GM19455 (cell line): ENCODE measurements around the gene TEX19.

Experiments
- ATAC-seq: cut with Tn5 transposase; IDR thresholded peaks from one replicate; pipeline ENCODE4 v1.9.1; 2021; ENCODE audit not compliant: unreplicated experiment

Gene TEX19

DNA sequence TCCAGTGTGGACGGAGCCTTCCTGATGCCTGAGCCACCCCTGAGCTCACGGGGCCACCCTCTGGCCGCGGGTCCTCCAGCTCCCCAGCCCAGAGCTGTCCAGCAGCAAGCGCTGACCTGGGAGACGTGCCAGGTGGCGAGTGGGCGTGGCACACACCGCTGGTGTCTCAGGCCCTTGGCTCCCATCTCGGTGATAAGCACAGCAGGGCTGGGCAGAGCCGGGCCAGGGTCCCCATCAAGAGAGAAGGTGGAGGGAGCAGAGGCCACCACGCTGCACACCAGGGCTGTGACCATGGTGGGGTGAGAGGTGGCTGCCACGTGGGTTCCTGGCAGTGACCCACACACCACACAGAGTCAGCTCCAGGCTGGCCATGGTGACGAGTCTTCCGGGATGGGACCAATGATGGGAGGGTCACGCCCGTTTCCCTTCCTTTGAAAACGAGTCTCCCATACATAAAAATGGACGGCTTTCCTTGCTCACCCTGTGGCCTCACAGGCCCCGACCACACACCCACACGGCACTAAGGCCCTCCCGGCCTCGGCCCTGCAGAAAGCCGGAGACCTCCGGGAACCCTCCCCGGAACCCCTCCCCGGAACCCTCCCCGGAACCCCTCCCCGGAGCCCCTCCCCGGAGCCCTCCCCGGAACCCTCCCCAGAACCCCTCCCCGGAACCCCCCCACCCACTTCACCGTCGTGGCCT, 29.3 kb downstream of the TEX19 start:
- no peak for ATAC-seq

DNA sequence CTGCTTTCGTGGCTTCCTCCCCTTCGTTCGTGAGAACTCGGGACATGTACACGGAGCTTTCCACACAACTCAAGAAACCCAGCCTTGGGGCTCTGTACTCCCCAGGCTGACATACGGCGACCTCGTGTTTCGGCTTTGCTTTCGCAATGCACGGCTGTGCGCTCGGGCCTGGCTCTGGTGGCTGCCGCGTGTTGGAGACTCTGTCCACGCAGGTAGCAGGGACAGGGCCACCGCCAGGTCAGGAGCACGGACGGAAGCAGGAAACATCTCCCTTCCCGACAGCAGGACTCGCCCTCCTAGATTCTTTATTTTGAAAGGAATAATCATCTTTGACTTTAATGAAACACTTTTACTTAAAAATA, 29.9 kb downstream of the TEX19 start:
- ATAC-seq: no peak

DNA sequence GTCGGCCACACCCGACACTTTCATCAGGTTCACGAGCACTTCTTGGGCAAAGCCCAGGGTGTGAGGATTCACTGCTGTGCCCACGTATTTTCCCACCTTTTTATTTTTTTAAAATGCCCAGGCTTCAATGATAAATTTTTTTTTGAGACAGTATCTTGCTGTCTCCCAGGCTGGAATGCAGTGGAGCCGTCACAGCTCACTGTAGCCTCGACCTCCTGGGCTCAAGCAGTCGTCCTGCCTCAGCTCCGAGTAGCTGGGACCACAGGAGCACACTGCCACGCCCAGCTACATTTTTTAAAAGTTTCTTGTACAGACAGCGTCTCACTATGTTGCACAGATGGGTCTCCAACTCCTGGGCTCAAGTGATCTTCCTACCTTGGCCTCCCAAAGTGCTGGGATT, 30.3 kb downstream of the TEX19 start:
- ATAC-seq: no peak

DNA sequence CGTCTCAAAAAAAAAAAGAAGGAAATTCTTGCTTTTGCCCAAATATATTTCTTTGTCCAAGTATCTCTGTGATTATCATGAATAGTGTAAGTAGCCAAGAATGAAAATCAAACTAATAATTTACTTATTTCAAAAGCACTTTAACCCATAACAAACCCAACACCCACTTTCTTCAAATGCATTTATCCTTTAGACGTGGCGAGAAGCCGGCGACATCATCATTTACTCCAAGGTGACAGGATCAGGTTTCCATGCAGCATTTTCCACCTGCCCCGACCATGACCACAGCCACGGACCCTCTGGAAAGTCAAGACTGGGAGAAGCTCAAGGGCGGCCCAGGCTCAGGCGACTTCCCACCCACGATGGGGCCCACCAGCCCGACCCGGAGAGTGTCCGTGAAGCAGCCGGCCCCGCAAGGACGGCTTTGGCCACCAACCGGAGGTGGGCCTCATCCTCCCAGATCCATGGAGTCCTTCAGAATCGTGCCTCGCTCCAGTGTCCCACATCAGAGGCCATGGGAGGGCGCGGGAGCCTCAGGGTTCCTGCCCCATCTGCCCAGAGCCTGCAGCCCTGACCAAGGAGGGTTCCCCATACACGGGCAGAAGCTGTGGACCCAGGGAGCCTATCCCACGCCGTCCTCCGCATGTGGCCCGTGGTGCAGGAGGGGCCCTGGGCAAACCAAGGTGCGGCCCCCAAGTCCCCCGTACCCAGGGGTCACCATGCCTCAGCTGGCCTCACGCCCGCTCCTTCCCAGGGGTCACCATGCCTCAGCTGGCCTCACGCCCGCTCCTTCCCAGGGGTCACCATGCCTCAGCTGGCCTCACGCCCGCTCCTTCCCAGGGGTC, 31.2 kb downstream of the TEX19 start:
- no peak for ATAC-seq

DNA sequence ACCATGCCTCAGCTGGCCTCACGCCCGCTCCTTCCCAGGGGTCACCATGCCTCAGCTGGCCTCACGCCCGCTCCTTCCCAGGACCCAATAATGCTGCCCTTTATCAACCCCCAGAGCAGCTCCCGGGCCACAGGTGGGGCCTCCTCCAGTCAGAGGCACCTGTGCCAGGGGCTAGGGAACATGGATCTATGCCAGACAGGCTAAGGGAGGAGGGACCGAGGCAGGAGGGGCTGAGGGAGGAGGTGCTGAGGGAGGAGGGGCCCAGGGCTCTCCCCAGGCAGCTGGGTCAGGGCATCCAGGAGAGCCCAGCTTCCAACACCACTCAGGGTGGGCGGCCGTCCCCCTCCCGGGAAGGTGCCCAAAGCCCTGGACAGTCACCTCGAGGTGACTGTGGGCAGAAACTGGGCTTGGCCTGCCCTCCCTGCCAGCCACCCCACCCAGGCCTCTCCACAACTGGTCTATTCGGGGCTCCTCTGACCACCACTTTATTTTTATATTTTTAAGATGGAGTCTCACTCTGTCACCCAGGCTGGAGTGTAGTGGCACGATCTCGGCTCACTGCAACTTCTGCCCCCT, 31.9 kb downstream of the TEX19 start:
- ATAC-seq: no peak

DNA sequence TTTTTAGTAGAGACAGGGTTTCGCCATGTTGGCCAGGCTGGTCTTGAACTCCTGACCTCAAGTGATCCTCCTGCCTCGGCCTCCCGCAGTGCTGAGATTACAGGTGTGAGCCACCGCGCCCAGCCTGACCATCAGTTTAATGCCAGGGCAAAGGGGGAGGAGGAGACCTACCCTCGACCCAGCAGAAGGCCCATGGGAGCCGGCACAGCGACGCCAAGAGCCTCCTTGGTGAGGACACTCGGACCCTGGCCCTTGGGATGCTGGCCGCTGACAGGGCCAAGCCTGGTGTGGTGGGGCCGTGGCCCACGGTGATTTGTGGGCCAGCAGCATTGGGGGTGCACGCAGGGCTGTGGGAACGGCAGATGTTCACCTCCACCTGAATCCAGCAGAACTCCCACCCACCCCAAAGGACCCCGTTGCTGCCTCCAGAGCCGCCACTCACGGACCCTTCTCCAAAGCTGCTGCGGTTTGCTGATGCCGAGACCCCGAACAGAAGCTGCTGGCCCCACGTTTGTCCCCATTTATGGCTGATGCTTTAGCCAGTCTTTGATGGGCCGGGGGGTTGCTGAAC, 32.5 kb downstream of the TEX19 start:
- ATAC-seq: no peak

DNA sequence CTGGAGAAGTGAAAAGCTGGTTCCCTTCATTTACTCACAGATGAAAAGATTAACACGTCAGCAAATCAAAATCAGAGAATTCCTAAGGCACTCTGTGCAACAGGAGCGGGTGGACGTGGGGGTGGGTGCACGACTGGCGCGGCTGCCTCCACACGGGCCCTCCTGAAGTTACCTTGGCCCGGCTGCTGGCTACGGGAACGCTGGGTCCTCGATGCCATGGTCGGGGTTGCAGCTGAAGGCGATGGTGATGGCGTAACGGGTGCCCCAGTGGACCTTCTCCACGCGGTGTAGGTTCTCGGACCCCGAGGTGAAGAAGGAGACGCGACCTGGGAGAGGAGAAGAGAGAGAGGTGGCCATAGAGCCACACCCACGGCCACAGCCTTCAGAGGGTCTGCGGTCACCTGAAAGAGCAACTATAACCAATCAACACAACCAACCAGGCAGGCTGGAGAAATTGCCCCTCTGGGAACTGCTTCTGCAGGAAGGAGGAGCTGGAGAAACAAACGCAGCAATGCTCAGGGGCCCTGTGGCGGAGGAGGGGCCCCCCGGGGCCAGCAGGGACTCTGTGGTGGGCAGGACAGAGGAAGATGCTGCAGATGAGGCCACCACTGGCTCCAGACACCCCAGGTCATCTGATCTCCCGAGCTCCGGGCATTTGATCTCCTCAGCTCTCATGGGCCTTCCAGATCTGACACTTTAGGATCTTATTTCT, 33.3 kb downstream of the TEX19 start:
- ATAC-seq: no peak

DNA sequence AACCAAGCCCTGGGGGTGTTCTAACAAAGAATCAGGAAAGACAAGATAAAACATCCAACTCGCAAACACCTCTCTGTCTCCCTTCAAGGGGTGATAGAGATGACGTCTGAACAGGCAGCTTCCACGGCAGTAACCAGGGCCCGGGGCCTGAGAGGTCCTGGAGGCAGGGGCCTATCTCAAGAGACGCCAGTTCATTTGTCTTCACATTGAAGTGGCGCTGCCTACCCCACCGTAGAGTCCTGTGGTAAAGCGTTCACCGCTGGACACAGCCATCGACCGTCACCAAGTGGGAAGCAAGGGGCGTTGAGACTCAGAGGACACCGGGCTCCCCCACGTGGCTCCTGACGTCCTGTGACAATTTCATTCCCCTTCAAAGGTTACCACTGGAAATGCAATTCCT, 33.9 kb downstream of the TEX19 start:
- ATAC-seq: no peak

DNA sequence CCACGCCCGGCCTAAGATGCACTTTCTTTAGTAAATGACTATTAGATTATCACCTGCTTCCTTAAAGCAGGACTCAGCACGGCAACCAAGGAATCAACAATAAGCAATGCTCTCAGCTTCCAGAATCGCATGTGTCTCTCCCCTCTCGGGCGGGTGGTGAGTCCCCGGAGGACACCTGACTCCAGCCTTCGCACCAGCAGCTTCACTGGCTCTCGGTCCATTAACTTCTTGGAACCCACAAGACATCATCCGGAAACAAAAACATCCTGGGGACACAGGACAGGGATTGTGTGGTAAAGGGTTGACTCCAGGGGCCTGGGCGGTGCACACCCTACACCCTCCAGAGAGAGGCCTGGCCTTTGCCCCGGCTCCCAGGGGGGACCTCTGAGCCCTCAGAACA, 35.2 kb downstream of the TEX19 start:
- no peak for ATAC-seq

DNA sequence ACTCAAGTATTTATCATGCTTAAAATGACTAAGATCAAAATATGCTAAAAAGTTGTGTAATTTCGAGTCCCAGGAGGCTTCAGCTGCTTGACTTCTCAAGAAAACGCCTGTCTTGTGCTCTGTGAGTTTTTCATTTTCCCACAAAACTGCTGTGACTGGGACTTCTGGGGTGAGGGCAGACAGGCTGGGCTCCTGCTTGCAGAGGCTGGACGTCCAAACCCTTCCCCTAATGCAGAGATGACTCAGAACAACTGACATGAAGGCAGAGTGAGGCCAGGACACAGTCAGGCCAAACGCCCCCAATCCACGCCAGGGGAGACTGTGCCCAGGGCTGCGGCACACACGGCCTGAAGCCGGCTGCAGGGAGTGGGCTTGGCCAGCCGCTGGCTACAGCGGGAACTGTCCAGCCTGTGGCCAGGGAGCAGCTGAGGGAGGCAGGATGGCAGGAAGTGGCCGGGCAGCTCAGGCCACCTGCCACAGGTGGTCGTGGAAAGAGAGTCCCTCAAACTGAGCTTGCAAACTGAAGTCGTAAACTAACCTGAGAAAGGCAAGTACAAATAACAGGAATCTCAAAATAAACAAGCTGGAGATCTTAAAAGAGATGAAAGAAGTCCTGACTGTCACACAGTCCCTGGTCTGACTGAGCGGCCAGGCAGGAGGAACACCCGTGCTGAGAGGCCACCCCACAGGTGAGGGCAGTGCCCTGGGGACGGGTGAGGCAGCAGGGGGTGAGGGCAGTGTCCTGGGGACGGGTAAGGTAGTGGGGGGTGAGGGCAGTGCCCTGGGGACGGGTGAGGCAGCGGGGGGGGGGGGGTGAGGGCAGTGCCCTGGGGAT, 37.8 kb downstream of the TEX19 start:
- ATAC-seq: no peak

DNA sequence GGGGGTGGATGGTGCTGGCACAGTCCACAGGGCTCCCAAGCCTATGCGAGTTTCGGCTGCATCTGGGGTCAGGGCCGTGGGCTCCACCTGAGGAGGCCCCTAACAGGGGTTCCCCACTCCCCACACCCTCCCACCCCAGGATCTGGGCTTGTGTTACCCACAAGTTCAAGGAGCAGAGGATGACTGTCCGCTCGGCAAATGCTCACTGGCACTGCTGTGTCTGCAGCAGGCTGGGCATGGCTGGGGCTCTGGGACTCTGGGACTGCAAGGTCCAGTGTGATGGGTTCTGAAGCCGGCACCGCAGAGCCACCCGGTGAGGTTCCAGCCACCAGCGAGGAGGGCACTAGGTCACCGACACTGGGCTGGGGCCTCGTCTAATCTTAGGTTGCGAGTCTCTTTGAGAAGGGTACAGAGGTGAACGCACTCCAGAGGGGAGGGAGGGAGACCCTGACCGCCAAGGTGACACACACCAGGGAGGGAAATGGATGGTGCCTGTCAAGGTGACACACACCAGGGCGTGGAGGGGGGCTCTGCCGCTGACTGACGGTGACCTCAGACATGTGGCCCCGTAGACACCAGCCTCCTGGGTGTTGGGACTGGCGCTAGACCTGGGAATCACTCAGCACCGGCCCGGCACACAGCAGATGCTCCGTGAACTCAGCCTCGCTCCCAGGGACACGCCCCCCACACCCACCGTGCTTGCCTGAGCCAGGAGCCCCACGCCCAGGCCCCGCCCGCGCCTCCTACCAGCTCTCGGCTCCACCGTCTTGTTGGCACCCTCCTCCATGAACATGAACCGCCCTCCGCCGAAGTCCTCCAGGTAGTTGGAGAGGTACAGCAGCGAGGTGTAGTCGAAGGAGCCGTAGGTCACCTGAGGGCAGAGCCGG, 38.6 kb downstream of the TEX19 start:
- no peak for ATAC-seq

DNA sequence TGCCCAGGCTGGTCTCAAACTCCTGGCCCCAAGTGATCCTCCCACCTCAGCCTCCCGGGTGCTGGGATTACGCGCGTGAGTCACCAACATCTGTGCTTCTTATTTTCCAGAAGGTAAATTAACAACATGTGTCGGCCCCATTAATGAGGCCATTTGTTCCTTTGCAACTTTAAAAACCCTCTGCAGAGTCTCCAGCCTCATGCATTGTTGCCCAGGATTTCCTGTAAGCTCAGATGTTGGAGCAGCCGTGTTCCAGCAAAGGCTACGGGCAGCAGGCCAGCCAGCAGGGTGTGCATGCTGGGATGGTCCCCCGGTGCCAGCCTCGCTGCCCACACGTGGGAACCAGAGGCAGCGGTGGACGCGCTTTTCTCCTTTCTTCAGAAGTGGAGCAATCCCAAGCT, 40.0 kb downstream of the TEX19 start:
- no peak for ATAC-seq

DNA sequence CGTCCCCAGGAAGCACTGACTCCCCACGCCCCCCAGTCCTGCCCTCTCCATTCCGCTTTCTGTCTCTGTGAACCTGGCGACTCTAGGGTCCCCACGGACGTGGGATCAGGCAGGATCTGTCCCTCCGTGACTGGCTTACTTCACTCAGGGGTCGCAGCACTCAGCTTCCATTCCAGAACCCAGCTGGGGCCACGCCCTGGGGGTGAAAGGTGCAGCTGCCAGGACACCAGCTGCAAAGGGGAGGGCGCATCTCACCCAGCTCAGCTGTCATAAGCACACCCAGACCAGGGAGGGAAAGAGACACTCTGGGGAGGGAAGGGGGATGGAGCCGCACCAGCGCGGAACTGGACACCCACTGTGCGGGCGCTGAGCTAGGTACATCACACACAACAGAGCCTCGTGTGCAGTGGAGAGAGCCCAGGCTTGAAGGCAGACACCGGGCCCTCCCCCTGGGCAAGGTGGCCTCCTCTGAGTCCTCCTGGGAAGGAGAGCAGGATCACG, 40.6 kb downstream of the TEX19 start:
- ATAC-seq: no peak

DNA sequence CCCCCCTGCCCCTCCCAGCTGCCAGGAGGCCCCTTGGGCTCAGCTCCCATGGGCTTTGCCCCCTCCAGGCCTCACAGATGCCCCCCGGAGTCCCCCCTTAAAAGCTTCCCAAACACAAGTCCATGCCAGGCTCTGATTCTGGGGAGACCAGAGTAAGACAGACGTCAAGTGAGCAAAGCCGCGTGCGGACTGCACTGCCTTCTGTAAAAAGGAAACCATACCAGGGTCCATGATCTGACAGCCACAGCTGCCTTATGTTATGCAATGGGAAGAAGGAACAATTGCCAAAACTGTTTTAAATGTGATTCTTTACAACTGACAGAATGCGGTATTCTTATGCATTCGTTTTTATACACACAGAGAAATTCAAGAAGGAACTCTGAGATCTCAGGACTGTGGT, 41.2 kb downstream of the TEX19 start:
- no peak for ATAC-seq

DNA sequence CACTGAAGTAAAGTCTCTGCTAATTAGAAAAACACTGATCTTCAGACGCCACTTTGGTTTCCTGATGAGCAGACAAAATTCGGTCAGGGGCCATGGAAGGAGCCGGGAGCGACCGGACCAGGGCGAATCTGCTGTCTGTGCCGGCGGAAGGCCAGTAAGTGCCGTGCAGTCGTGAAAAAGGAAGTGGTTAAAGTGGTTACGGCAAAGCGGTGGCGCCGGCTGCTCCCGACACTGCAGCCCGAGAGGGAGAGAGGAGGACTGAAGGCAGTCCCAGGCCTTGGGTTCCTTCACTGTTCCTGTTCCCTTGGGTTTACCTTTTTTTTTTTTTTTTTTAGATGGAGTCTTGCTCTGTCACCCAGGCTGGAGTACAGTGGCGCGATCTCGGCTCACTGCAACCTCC, 41.8 kb downstream of the TEX19 start:
- ATAC-seq: no peak

DNA sequence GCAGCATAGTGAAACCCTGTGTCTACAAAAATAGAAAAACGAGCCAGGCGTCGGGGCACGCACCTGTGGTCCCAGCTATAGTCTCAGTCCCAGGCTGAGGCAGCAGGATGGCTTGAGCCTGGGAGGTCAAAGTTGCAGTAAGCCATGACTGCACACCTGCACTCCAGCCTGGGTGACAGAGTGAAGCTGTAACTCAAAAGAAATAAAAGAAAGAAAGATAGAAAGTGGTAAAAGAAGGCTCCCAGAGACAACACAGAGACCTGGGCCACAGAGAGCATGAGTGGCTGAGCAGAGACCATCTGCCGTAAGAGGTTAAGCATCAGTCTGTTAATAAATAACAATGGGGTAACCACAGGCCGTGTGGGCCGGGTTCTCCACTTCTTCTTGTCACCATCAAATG, 43.8 kb downstream of the TEX19 start:
- no peak for ATAC-seq

DNA sequence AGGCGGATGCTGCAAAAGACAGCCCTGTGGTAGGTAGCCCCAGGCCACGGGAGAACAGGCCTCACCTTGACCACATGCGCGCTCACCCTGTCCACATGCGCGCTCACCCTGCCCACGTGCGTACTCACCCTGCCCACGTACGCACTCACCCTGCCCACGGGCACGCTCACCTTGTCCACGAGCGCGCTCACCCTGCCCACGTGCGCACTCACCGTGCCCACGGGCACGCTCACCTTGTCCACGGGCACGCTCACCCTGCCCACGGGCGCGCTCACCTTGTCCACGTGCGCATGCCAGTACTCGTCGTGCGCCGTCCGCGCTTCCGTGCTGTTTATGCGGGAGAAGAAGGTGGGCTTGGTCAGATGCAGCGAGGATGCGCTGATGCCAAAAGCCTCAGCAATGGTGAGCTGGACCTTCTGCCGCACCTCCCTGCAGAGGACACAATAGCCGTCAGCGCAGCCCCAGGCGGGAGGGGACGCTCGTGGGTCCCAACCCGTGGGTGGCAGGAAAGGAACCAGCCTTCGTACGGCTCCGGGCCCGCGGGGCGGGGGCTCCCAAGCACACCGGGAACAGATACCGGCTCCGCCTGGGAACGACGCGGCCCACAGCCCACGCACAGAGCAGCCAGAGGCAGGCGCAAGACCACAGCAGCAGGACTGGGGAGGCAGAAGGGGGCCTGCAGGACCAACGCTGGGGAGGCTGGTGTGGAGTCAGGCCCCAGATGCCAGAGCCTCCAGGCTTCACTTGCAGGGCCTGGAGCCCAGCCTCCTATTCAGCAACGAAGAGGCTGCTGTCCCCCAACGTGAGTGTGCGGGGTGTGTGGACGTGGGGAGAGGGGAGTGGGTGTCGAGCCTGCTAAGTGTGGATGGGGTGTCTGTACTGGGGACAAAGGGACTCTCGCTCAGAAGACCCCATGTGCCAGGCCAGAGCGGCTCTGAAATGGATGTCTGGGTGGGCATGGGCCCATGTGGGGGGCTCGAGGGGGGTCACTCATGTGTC, 44.9 kb downstream of the TEX19 start:
- ATAC-seq: no peak

DNA sequence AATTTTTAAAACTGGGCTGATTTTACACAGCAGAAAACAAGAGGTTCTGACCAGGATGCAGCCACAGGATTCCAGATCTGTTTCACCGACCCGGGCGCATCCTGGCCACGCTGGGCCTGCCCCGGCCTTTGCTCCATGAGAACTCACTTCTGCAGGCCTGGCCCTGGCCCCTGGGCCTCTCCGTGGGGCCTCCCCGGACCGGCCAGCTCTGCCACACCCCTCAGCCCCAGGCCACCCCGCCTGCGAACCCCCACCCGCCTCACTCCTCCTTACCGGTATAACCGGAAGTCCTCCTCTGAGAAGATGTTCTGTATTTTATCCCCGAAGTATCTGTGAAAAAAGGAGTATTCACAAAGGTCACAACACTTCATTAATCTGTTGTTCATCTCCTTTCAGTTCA, 46.0 kb downstream of the TEX19 start:
- no peak for ATAC-seq
